Left renal cortex interstitium (tissue), 4 donors: ENCODE data around the gene CABLES2. TPM values are rescaled to one million over a fixed set of nuclear protein-coding genes. Genes with fewer than 3 reads are reported as not detected.
"Not testable (repeated sequence)": the region's sequence is repeated elsewhere in the genome, so short reads cannot be mapped to it uniquely, and the experiment has no call there.

Experiments
- DNase-seq, 4 donors: peaks; one replicate each; pipeline ENCODE4 v3.0.0-alpha.2; 2013; ENCODE audit warnings: low read depth in 4 of 4, low spot score in 2 of 4, missing footprints in 1 of 4
- polyA plus RNA-seq, 4 donors: library from polyadenylated mRNA; unstranded; fragments of 120-200 nt; gene quantifications; one replicate each; pipeline ENCODE4 v1.2.1, GENCODE V29; 2013; ENCODE audit not compliant: insufficient read length in 4 of 4

Gene CABLES2
- polyA plus RNA-seq, 4 donors = 8.0 to 11.6 (median 11.0) TPM

DNA sequence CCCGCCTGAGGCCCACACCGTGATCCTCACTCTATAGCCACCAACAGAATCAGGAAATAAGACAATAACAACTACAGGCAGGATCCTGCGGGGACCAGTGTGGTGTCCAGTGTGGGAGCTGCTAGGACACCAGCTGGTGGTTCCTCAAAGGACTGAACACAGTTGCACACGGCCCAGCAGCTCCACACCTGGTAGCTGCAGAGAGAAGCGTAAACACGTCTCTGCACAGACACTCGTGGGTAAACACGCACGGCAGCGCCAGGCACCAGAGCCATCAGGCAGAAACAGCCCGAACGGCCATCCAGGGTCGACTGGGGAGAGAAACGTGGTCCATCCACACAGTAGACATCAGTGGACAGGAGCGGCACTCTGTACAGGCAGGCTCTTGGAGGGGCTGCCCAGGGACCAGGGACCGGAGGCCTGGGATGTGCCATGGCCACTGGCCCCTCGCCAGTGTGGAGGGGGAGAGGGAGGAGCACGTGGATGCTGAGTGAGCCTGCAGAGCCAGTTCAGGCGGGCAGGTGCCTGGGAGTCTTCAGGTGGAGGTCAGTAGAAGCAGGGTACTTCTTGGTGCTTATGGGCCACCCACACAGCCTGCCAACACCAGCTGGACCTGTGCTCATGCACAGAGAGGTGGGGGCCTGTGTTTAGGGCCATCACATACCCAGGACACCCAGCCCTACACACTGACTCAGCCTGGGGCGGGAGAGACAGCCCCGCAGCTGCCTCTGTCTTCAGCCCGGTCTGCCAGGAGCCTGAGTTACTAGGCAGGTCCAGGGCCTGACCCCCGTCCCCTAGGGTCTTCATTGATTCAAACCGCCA is 32.5 kb downstream of the CABLES2 start:
- no peak for DNase-seq

DNA sequence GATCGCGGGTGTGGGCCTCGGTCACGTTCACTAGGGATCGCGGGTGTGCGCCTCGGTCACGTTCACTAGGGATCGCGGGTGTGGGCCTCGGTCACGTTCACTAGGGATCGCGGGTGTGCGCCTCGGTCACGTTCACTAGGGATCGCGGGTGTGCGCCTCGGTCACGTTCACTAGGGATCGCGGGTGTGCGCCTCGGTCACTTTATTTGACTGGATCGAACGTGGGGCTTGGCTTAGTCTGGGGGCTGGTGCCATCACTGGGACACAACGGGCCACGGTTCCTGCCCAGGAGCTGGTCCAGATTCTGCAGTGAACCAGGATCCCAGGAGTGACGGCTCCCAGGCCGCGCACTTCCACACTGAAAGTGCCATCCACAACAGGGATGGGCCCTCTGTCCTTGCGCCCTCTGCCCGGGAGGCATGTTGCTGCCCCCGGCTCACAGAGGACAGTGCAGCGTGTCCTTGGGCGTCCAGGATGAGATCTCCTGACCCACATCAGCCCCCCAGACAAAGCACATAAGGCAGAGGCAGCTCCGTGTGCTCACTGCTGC is 33.4 kb downstream of the CABLES2 start:
- not testable (repeated sequence) for DNase-seq

DNA sequence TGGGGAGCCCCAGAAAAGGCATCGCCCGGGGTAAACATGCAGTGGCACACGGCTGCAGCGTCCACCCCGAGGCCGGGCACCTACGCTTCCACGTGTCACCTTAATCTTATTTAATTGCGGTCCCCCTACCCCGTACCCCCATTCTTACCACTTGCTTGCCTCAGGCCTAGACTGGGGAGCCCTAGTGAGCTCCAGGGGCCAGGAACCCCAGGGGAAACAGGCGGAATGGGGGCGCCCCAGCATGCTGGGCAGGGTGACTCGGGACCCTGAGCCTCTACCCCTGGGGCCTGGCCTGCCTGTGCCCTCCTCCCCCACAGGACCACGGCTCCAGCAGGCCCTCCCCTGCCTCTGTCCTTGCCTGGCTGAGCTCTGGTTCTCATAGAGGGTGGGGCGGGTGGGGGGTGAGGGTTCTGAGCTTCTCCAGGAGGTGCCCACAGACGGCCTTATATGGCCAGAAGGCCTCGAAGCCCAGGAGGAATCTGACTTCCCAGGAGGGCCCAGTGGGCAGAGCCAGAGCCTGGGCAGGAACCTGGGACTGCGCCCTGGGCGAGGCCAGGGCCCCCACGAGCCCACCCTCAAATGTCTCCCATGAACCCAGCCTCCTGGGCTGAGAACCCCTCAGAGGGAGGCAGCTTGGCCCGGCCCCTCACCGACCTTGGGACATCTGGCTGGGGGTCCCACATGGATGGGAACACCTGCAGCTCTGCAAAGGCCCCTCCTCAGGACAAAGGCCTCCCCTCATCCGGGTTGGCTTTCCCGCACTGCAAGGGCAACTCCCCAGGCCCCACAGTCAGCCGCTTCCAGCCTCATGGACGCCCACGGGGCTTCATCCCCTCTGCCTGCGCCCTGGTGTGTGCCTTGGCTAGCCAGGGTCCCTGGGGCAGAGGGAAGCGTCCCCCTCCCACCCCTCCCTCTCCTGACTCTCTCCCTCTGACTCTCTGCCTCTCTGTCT is 34.8 kb downstream of the CABLES2 start:
- DNase-seq = no peak

DNA sequence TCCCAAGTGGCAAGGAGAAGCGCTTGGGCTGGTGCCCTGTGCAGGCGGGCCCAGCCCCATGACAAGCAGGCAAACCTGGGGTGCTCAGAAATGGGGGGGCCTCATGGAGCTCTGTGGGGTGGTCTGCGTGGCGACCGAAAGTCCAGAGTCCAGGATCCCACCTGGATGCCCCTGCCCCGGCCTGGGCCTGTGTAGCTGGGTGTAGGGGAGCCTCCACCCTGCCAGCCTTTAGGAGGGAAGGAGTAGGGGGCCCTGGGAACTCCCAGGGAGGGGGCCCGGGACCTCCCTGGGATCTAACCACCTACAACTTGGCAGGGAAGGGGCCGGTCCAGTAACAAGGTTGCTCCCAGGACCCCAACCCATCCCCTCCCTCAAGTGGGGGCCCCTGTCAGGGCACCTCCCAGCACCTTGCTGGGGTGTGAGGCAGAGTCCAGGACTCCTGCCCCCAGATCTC is 35.5 kb downstream of the CABLES2 start:
- no peak for DNase-seq

DNA sequence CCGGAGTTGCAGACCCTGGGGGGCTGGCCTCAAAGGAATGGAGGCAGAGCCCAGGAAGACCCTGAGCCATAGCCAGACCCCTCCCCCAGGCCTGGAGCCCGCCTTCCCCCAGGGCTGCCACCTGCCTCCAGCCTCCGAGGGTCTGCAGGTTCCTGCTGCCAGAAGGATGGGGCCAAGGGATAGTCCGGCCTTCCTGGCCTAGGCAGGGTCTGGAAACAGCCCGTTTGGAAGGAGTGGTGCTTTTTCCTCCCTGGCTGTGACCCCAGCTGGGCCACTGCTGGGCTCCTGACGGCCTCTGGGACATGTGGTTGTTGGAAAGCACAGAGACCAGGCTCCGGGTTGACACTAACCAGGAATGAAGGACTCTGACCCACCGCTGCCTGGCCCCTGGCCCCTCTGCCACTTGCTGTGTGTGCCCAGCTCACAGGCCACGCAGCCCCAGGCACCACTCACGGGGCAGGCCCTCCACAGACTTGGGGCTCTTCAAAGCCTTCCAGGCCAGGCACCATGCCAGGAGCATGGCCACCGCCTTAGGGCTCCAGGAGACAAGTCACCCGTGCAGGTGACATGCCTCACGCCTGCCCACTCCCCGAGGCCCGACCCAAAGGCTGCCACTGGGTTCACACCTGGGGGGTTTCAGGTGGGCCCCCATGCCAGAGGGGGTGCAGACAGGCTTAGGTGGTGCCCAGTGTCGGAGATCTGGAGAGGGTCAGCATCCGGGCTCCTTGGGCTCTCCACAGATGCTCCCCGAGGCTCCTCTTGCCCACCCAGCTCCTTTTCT is 36.1 kb downstream of the CABLES2 start:
- DNase-seq = no peak

DNA sequence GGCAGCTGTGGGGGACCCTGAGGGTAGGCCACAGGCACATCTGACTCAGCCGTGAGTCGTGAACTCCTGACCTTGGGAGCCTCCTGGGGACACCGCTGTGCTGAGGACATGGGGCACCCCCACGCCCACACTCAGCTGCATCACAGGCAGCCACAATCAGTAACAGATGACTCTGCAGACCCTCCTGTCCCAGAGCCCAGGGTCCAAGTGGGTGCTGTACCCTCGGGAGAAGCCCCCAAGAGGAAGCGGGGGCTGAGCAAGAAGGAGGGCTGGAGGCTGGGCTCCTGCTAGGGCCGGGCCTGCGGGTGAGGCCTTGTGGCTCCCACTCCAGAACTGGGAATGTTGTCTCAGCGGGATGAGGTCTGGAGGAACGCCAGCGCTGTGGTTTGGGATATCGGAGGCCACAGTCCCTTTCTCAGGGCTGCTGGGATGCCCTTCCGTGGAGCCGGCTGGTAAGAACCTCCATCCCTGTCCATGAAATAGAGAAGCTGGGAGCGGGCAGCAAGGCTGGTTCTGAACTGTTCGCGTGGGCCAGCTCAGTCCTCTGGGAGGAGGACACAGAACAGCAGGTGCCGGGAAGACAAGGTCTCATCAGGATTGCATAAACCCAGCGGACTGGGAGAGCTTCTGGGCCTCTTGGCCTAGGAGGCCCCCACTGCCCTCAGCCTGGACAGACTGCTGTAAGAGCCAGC is 36.8 kb downstream of the CABLES2 start:
- no peak for DNase-seq

DNA sequence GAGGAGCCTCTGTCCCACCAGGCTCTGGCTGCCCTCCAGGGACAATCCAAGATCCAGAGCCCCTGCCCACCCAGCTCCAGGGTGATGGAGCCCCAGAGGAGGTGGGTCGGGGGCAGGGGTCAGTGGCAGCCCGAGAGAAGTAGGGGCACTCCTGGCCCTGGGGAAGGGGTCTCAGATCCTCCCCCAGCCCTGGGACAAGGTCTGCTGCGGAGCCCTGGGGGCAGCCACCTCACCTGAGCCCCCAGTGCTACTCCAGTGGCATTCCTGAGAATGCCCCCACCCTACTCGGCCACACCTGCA is 37.3 kb downstream of the CABLES2 start:
- no peak for DNase-seq

DNA sequence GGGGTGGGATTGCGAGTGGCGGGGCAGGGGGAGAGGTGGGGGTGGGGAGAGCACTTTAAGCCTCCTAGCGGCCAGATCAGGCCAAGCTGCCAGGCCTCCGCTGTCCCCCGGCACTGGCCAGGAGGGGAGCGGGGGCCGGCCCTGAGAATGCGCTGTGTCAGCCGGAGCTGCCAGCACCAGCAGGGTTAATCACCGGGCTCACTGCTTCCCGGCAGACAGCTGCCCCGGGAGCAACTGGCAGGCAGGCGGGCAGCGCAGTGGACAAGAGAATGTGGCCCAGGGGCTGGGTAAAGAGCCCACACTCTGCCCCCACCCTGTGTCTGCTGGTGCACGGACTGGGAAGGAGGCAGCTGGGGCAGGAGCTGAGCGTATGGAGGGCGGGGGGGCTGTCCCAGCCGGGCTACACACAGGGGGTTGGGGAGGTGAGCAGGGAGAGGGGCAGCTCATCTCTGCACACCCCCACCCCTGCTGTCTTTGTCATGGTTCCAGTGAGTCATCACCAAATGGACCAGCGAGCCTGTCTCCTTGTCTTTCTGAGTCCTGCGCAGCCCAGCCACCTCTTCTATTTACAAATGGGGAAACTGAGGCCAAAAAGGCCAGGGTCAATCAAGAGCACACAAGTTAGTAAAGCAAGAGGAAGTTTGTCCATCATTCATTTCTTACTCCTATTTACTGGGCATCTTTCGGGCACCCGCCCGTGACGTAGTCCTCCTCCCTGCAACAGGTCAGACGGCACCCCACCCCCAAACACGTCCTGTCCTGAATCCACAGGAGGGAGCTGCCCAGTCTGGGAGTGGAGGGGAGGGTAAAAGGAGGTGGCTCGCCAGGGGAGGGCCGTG is 37.9 kb downstream of the CABLES2 start:
- no peak for DNase-seq

DNA sequence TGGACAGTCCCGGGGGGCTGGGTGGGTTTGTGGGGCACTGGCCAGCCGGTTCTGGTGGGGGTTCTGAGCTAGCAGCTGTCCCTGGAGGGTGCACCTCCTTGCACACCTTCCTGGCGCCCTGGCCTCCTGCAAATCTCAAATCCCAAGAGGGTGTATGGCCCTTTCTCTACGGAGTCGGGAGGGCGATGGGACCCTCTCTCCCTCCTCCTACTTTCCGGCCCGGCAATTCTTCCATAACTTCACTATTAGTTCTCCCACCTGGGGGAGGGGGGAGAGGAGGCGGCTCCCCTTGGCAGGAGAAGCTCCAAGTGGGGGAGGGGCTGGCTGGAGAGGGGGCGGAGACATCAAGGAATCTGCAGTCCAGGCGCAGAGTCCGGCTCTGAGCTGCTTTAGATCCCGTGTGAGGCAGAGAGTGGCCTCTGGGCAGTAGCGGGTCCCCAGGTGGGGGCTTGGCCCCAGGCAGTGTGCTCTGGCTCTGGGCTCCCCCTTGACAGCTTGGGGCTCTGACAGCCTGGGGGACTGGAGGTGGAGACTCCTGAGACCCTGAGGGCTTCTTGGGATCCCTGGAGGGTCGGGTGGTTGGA is 38.6 kb downstream of the CABLES2 start:
- no peak for DNase-seq

DNA sequence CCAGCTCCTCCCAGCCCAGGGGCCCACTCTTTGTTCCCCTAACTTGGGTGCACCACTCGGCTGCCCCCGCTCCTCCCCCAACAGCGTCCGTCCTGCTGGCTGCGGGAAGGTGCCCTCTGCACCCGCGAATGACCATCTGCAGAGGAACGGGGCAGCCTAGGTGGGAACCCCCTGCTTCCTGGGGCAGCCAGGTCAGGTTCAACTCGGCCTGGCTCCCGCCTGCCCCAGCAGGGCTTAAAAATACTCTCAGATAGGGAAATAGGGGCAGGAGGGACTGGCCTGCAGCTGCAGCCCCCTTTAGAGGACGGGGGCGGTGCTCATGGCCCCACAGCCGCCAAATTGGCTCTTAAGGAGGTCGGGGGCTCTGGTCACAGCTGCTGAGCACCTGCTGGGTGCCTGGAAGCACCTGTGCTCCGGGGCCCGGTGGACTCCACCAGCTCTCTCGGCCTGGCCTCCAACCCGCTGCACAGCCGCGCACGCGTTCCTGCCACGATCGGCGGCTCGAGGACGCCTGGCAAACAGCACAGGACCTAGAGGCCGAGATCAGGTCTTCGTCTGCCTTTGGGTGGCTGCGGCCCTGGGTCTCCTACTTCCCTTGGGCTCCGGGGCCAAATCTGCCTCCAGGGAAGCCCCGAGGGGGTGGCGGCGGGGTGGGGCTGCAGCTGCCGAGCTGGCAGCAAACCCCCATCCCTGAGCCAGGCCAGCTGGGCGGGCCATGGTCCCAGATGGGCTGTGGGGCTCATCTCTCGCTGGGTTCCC is 39.3 kb downstream of the CABLES2 start:
- no peak for DNase-seq

DNA sequence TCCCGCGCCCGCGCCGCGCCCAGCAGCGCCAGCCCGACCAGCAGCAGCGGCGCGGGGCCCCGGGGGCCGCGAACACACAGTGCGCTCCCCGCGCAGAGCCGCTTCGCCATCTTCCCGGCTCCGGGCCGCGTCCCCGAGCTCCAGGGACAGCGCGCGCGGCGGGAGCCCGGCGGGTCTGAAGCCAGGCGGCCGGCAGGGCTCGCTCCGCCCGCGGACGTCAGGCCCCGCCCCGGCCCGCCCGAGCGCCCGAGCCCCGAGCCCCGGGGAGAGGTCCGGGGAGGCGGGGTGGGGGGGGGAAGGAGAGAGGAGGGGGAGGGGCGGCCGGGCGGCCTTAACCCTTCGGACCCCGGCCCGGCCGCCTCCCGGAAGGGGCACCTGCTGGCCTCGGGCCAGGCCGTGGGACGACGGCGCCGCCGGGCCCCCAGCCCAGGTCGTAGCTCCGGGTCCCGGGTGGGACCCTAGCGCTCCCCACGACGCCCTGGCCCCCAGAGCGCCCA is 39.9 kb downstream of the CABLES2 start, which contains the start of gene LAMA5:
Gene LAMA5, minus strand, starts transcription at position 177 of the 497 bp plus-strand sequence. Its CDS starts 67 bp downstream, at position 110.
- no peak for DNase-seq

DNA sequence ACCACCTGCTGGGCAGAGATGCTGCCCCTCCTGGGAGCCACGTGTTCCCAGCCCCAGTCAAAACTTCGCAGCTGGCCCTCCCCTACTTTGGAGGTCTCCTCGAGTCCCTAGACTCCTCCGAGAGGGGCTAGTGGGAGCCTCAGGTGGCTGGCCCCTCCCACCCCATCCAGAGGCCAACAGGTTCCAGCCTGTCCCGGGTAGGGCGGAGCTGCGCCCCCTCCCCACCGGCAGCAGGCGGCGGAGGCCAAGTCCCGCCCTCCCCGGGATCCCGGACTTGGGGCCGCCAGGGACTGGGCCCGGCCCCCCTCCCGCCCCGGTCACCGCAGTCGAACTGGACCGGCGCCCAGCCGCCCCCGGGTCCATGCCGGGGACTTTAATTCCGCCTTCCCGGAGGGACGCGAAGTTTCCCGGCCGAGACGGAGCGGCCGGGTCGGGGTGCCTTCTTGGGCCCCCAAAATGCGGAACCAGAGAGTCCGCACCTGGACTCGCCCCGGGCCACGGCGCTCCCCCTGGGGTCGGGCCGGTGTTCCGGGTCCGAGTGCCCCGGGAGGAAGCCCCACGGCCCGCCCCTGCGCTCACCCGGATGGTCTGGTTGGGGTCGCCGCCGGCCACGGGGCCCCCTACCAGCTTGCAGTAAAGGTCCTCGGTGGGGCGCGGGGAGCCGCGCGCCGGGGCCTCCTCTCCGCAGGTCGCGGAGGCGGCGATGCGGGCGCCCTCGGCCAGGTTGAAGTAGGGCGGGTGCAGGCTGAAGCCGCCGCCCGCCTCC is 40.5 kb downstream of the CABLES2 start:
- no peak for DNase-seq

DNA sequence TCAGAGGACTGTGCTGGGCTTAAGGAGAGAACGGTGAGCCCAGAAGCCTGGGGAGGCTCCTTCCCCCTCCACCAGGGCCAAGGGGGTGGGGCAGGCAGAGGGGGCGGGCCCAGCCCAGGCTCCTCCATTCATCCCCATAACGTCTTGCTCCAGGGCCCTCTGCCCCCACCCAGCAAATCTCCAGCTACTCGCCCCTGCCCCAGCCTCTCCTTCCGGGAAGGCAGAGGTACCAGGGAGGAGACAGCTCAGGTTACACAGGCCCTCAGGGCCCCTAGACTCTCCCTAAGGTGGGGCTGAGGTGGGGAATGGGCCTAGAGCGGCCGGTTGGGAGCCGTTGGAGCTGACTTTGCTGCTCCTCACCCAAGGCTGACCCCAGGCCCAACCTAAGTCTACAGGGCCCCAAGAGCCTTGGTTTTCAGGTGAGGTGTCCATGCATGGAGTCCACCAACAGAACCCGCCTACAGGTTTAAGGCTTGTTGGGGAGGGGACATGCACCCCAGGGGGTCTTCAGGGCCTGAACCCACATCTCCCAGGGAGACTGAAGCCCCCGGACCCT is 41.2 kb downstream of the CABLES2 start:
- DNase-seq = no peak

DNA sequence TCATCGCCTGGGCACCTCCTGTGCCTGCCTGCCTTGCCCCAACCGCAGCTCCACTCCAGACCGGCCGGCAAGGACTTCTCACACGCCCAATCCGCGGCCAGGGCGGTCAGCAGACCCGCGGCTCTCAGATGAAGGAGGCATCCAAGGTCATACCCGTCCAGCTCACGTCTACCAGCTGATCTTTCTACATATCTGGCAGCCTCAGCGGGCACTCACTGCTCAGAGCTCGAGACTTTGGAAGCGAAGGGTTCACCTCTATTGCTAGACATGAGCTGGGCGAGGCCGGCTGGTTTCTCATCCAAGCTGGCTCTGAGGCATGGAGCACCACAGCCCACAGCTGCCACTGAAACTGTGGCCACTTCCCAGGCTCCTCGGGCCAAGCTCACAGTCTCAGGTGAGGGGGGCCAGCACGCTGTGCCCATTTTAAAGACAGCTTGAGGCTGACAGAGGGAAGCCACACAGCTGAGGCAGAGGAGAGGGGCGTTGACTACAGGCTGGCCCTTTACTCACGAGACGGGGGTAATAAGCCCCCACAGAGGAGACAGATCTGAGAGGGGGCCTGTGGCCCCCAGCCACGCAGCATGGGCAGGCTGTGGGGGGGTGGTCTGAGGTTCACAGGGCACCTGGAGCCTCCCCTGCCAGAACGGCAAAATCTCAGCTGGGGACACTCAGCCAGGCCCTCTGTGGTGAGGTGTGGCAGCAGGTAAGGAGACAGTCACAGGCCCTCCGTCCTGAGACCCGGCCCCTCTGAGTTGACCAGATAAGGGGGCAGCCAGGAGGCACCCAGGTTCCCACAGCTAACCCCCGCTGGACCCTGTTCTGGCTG is 42.0 kb downstream of the CABLES2 start:
- DNase-seq = no peak

DNA sequence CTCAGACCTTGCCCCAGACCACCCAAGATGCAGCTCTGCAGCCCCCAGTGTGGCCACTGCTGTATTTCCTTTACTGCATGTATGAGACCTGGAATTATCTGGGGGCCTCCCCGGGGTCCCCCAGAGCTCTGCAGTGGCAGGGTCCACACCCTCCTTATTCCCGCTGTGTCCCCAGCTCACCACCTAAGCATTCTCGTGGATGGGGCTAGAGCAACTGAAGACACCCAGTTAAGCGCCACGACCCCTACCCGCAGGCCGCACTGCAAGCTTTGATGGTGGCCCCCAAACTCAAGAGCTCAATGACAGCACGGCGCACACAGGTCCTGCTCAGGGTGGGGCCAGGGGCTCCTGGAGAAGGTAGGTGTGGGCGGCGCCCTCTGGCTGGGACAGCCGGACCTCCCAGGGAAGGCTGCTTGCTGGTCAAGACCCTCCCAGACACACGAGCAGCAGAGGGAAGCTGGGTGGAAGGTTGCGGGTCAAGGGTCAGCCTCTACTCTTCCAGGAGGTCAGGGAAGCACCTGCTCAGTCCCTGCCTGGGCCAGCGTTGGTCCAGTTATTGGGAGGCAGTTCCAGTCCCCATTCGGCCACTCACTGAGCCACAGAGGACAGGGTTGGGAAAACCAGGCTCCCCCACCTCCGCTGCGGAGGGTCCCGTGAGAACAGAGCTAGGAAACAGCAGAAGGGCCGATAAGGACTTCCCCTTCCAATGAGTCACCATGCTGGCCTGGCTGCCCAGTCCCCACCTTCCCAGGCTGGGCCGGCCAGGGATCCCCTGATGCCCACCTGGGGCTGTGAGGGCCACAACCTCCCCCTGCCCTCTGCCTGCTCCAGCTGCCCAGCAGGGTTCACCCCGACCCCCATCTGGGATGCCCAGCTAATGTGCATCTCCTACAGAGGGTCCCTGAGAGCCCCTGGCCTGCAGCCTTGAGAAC is 42.9 kb downstream of the CABLES2 start:
- DNase-seq = no peak
